SK-N-SH treated with all-trans-retinoic acid at 6 μM for 48 hours (cell line): ENCODE data around the gene KLHL6.
"Not testable (repeated sequence)": the region's sequence is repeated elsewhere in the genome, so short reads cannot be mapped to it uniquely, and the experiment has no call there.

Experiments used
- ATAC-seq: fragments of 200-7000 bp; cut with Tn5 transposase; 3 replicates; pipeline ENCODE4 v1.9.1; 2020; ENCODE audit warnings: mild to moderate bottlenecking, moderate library complexity
- ARNTL ChIP-seq: fragments of 450-650 bp; formaldehyde crosslinking; IDR thresholded peaks from 2 replicates; pipeline ENCODE4 v1.5.0; 2020; ENCODE audit warnings: low read depth, mild to moderate bottlenecking, moderate library complexity, borderline replicate concordance
- BACH2 ChIP-seq: fragments of 250-450 bp; sonication (Bioruptor Pico); IDR thresholded peaks from 2 replicates; pipeline ENCODE4 v1.9.0; 2021; ENCODE audit warnings: mild to moderate bottlenecking, borderline replicate concordance
- CREB5 ChIP-seq: fragments of 250-450 bp; sonication (Bioruptor Pico); IDR thresholded peaks from 2 replicates; pipeline ENCODE4 v1.5.1; 2020; ENCODE audit warnings: low read depth, mild to moderate bottlenecking, moderate library complexity
- CSDC2 ChIP-seq: fragments of 250-450 bp; sonication (Bioruptor Pico); IDR thresholded peaks from 2 replicates; pipeline ENCODE4 v1.5.0; 2020; ENCODE audit warnings: mild to moderate bottlenecking, moderate library complexity
- ESRRG ChIP-seq: fragments of 250-450 bp; sonication (Bioruptor Pico); IDR thresholded peaks from 2 replicates; pipeline ENCODE4 v1.6.1; 2021; ENCODE audit warnings: mild to moderate bottlenecking
- OSR1 ChIP-seq: fragments of 250-450 bp; sonication (Bioruptor Pico); IDR thresholded peaks from 2 replicates; pipeline ENCODE4 v1.8.0; 2022; ENCODE audit warnings: moderate library complexity, mild to moderate bottlenecking, inconsistent platforms
- PATZ1 ChIP-seq: fragments of 250-450 bp; sonication (Bioruptor Pico); IDR thresholded peaks from 2 replicates; pipeline ENCODE4 v1.8.0; 2020; ENCODE audit warnings: mild to moderate bottlenecking, moderate library complexity, borderline replicate concordance
- POU6F1 ChIP-seq: fragments of 250-450 bp; sonication (Bioruptor Pico); IDR thresholded peaks from 2 replicates; pipeline ENCODE4 v1.8.0; 2021; ENCODE audit warnings: low read depth, mild to moderate bottlenecking, moderate library complexity, borderline replicate concordance
- PPARA ChIP-seq: fragments of 250-450 bp; sonication (Bioruptor Pico); IDR thresholded peaks from 2 replicates; pipeline ENCODE4 v1.5.0; 2020; ENCODE audit warnings: mild to moderate bottlenecking, borderline replicate concordance
- SNAI2 ChIP-seq: fragments of 250-450 bp; sonication (Bioruptor Pico); IDR thresholded peaks from 2 replicates; pipeline ENCODE4 v1.5.0; 2020; ENCODE audit warnings: mild to moderate bottlenecking, moderate library complexity
- TCF4 ChIP-seq: fragments of 250-450 bp; sonication (Bioruptor Pico); IDR thresholded peaks from 2 replicates; pipeline ENCODE4 v1.8.0; 2021; ENCODE audit warnings: mild to moderate bottlenecking, moderate library complexity, borderline replicate concordance
- TOX ChIP-seq: fragments of 250-450 bp; sonication (Bioruptor Pico); IDR thresholded peaks from 2 replicates; pipeline ENCODE4 v1.8.0; 2021; ENCODE audit warnings: mild to moderate bottlenecking, moderate library complexity, borderline replicate concordance
- TSHZ2 ChIP-seq: fragments of 250-450 bp; sonication (Bioruptor Pico); IDR thresholded peaks from 2 replicates; pipeline ENCODE4 v1.5.0; 2020; ENCODE audit warnings: mild to moderate bottlenecking, moderate library complexity
- ZFP3 ChIP-seq: fragments of 250-450 bp; sonication (Bioruptor Pico); IDR thresholded peaks from 2 replicates; pipeline ENCODE4 v1.5.0; 2020; ENCODE audit warnings: mild to moderate bottlenecking, moderate library complexity
- ZFP30 ChIP-seq: fragments of 450-650 bp; formaldehyde crosslinking; IDR thresholded peaks from 2 replicates; pipeline ENCODE4 v1.5.0; 2022; ENCODE audit warnings: mild to moderate bottlenecking, moderate library complexity
- ZNF565 ChIP-seq: fragments of 450-650 bp; formaldehyde crosslinking; conservative IDR thresholded peaks from 2 replicates; pipeline ENCODE4 v1.5.0; 2020; ENCODE audit warnings: low read depth, mild to moderate bottlenecking, moderate library complexity
- ZNF70 ChIP-seq: fragments of 450-650 bp; formaldehyde crosslinking; IDR thresholded peaks from 2 replicates; pipeline ENCODE4 v1.5.0; 2020; ENCODE audit warnings: mild to moderate bottlenecking, moderate library complexity
- ZNF8 ChIP-seq: fragments of 450-650 bp; formaldehyde crosslinking; IDR thresholded peaks from 2 replicates; pipeline ENCODE4 v1.5.0; 2020; ENCODE audit warnings: mild to moderate bottlenecking, moderate library complexity

The KLHL6 gene

GRCh38 chr3:183444748-183445147 is 110.8 kb downstream of the KLHL6 start:
- no peak for ATAC-seq
- no peak for TF ChIP-seq ZFP3 (CRISPR knock-in tag)
- no peak for TF ChIP-seq TCF4
- no peak for TF ChIP-seq TOX (CRISPR knock-in tag)
- no peak for TF ChIP-seq PPARA
- no peak for TF ChIP-seq POU6F1
- no peak for TF ChIP-seq ZNF8 (CRISPR knock-in tag)
- no peak for TF ChIP-seq OSR1 (CRISPR knock-in tag)
- no peak for TF ChIP-seq ZNF565 (CRISPR knock-in tag)
- no peak for TF ChIP-seq TSHZ2 (CRISPR knock-in tag)
- TF ChIP-seq SNAI2 (CRISPR knock-in tag) = no peak

- no peak for ATAC-seq
- TF ChIP-seq POU6F1 (no peak), ZNF70 (CRISPR knock-in tag) (no peak), ZFP30 (CRISPR knock-in tag) (no peak), CREB5 (CRISPR knock-in tag) (no peak), ZNF565 (CRISPR knock-in tag) (no peak), ARNTL (CRISPR knock-in tag) (no peak), ESRRG (CRISPR knock-in tag) (no peak), CSDC2 (CRISPR knock-in tag) (no peak), TCF4 (no peak), ZNF8 (CRISPR knock-in tag) (no peak), PATZ1 (CRISPR knock-in tag) (no peak), OSR1 (CRISPR knock-in tag) (no peak), BACH2 (CRISPR knock-in tag) (no peak)
Measured at GRCh38 chr3:183443395-183444385, 111.8 kb downstream of the KLHL6 start.

- no peak for TF ChIP-seq POU6F1
- TF ChIP-seq ZNF8 (CRISPR knock-in tag) = no peak
- ATAC-seq = no peak
Measured at GRCh38 chr3:183442994-183443393, 112.5 kb downstream of the KLHL6 start.

GRCh38 chr3:183440521-183440920 is 115.0 kb downstream of the KLHL6 start:
- ATAC-seq = not testable (repeated sequence)
